ENCODE measurements around the gene BSDC1.

DNA sequence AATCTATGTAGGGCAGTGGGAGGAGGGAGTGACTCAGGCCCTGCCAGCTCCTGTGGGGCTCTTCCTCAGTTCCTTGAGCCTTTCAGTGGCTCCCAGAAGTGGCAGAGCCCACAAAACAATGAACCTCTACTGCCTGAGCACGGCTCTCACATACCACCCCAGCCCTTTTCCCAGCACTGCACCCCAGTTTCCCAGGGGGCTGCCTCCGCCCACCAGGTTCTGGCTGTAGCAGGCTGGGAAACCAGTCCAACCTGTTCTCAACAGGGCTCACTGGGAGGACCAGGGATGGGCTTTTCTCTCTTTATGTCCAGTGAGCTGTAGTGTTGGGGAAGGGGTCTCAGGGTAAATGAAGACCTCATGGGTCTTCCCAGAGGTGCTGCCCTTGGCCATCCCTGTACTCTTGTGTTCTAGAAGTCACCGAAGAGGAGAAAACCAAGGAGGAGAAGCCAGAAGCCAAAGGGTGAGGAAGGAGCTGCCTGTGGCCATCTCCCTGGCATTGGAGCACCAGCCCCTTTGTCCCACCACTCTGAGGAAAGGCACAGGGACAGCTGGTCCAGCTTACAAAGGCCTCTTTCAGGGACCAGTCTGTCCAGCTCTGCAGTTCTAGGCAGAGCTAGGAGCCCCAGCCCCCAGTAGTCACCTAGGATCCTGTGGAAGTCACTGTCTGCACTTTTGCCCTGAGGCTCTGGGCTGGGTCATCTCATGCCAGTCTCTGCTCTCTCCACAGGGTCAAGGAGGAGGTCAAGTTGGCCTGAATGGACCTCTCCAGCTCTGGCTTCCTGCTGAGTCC lies 61.8 kb downstream of the BSDC1 start:
- TF ChIP-seq, protein P1, sequence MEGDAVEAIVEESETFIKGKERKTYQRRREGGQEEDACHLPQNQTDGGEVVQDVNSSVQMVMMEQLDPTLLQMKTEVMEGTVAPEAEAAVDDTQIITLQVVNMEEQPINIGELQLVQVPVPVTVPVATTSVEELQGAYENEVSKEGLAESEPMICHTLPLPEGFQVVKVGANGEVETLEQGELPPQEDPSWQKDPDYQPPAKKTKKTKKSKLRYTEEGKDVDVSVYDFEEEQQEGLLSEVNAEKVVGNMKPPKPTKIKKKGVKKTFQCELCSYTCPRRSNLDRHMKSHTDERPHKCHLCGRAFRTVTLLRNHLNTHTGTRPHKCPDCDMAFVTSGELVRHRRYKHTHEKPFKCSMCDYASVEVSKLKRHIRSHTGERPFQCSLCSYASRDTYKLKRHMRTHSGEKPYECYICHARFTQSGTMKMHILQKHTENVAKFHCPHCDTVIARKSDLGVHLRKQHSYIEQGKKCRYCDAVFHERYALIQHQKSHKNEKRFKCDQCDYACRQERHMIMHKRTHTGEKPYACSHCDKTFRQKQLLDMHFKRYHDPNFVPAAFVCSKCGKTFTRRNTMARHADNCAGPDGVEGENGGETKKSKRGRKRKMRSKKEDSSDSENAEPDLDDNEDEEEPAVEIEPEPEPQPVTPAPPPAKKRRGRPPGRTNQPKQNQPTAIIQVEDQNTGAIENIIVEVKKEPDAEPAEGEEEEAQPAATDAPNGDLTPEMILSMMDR (IDR thresholded peaks at IDR 0.05) = no peak
- no peak for TF ChIP-seq POLR2A (IDR thresholded peaks at IDR 0.05)
- no peak for TF ChIP-seq POLR2AphosphoS5 (IDR thresholded peaks at IDR 0.05)
- TF ChIP-seq EP300 (IDR thresholded peaks at IDR 0.05) = no peak

Measured in suprapubic skin (tissue), 4 donors.